GM23338 (cell line): ENCODE data around the gene SLC22A16.

ENCODE experiments used
- EZH2 ChIP-seq: fragments of 200-600 bp; sonication (generic); IDR thresholded peaks from one replicate; pipeline ENCODE4 v1.8.0; 2017; ENCODE audit warnings: antibody characterized with exemption, mild to moderate bottlenecking, low read depth; ENCODE audit not compliant: unreplicated experiment
- EZH2phosphoT487 ChIP-seq: fragments of 200-600 bp; sonication (generic); IDR thresholded peaks from one replicate; pipeline ENCODE4 v1.8.1; 2018; ENCODE audit warnings: antibody characterized with exemption; ENCODE audit not compliant: unreplicated experiment
- JUNB ChIP-seq: IDR thresholded peaks from one replicate; pipeline ENCODE4 v1.6.1; 2016; ENCODE audit warnings: antibody characterized with exemption; ENCODE audit not compliant: unreplicated experiment
- NANOG ChIP-seq: IDR thresholded peaks from 2 replicates; pipeline ENCODE4 v1.6.1; 2016; ENCODE audit warnings: antibody characterized with exemption, borderline replicate concordance
- POLR2AphosphoS5 ChIP-seq: IDR thresholded peaks from 2 replicates; pipeline ENCODE4 v1.6.1; 2016; ENCODE audit warnings: antibody characterized with exemption, low read depth
- ZNF331 ChIP-seq: fragments of 250-450 bp; sonication (Bioruptor Pico); IDR thresholded peaks from 2 replicates; pipeline ENCODE4 v1.5.0; 2020; ENCODE audit warnings: low read depth, mild to moderate bottlenecking, moderate library complexity
- TF ChIP-seq, protein P1 (sequence below), 2 experiments: fragments of 200-600 bp in 1 of 2; sonication (generic) in 1 of 2; conservative IDR thresholded peaks; 2 replicates each; pipeline versions ENCODE4 v1.5.1 to v1.6.1; 2016 to 2017; ENCODE audit warnings: antibody characterized with exemption in 2 of 2, low read depth in 2 of 2, mild to moderate bottlenecking in 2 of 2, moderate library complexity in 1 of 2
- TF ChIP-seq, protein P2 (sequence below): IDR thresholded peaks from one replicate; pipeline ENCODE4 v1.6.1; 2018; ENCODE audit warnings: antibody characterized with exemption; ENCODE audit not compliant: unreplicated experiment

DNA sequence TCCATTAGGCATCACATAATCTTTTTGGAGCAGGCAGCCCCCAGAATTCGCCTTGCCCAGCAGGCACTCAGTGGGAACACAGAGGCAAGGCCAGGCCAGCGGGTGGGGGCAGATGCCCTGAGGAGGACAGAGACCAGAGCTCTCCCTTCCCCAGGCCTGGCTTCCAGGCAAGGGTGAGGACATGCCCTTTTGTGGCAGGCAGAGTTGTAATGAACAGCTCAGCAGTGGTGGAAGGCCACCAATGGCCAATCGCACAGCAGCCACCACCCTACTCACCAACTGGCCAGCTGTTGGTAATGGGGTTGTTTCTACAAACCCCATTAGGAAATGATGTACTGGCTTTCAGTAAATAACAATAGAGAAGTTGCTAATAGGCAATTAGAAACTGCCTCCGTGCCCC, 45.7 kb downstream of the SLC22A16 start:
- TF ChIP-seq, protein P1, sequence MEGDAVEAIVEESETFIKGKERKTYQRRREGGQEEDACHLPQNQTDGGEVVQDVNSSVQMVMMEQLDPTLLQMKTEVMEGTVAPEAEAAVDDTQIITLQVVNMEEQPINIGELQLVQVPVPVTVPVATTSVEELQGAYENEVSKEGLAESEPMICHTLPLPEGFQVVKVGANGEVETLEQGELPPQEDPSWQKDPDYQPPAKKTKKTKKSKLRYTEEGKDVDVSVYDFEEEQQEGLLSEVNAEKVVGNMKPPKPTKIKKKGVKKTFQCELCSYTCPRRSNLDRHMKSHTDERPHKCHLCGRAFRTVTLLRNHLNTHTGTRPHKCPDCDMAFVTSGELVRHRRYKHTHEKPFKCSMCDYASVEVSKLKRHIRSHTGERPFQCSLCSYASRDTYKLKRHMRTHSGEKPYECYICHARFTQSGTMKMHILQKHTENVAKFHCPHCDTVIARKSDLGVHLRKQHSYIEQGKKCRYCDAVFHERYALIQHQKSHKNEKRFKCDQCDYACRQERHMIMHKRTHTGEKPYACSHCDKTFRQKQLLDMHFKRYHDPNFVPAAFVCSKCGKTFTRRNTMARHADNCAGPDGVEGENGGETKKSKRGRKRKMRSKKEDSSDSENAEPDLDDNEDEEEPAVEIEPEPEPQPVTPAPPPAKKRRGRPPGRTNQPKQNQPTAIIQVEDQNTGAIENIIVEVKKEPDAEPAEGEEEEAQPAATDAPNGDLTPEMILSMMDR (conservative IDR thresholded peaks at IDR 0.05; ENCODE audit: low read depth in 2 of 2), result no peak
- TF ChIP-seq NANOG (no peak), EZH2phosphoT487 (no peak), EZH2 (no peak), POLR2AphosphoS5 (no peak), JUNB (no peak), ZNF331 (CRISPR knock-in tag) (no peak)
- TF ChIP-seq, protein P2, sequence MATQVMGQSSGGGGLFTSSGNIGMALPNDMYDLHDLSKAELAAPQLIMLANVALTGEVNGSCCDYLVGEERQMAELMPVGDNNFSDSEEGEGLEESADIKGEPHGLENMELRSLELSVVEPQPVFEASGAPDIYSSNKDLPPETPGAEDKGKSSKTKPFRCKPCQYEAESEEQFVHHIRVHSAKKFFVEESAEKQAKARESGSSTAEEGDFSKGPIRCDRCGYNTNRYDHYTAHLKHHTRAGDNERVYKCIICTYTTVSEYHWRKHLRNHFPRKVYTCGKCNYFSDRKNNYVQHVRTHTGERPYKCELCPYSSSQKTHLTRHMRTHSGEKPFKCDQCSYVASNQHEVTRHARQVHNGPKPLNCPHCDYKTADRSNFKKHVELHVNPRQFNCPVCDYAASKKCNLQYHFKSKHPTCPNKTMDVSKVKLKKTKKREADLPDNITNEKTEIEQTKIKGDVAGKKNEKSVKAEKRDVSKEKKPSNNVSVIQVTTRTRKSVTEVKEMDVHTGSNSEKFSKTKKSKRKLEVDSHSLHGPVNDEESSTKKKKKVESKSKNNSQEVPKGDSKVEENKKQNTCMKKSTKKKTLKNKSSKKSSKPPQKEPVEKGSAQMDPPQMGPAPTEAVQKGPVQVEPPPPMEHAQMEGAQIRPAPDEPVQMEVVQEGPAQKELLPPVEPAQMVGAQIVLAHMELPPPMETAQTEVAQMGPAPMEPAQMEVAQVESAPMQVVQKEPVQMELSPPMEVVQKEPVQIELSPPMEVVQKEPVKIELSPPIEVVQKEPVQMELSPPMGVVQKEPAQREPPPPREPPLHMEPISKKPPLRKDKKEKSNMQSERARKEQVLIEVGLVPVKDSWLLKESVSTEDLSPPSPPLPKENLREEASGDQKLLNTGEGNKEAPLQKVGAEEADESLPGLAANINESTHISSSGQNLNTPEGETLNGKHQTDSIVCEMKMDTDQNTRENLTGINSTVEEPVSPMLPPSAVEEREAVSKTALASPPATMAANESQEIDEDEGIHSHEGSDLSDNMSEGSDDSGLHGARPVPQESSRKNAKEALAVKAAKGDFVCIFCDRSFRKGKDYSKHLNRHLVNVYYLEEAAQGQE, result no peak
